HepG2 (cell line): ENCODE data around the gene GPS1. TPM values are rescaled to one million over a fixed set of nuclear protein-coding genes. Genes with fewer than 3 reads are reported as not detected.
A peak's percentile ranks its signal among the peaks of the same experiment; 100 is the strongest.

Experiments used
- ATAC-seq: fragments of 200-7000 bp; cut with Tn5 transposase; 3 replicates; pipeline ENCODE4 v1.9.1; 2020; ENCODE audit warnings: mild to moderate bottlenecking, moderate library complexity
- BruUV-seq: library from RNA; stranded (reverse); fragments of 400-500 nt; replicated peaks from 2 replicates; lab custom pipeline; 2021; lab: Mats Ljungman, UMichigan
- CTCF ChIA-PET: fragments of 300-600 bp; formaldehyde crosslinking; extraction: SDS; loops from one replicate; lab custom pipeline; 2021; ENCODE audit warnings: low total read pairs, inconsistent platforms, low intra/inter-chr PET ratio; lab: Yijun Ruan, JAX
- POLR2A ChIA-PET: fragments of 350-600 bp; sonication (Branson Sonifier 250); formaldehyde crosslinking; loops from one replicate; lab custom pipeline; 2020; ENCODE audit warnings: antibody characterized with exemption, inconsistent platforms; lab: Yijun Ruan, JAX
- DNase-seq: peaks from one replicate; pipeline ENCODE4 v3.0.0-alpha.2; 2015; ENCODE audit warnings: low spot score
- FAIRE-seq: peaks from 3 replicates; lab custom pipeline; 2011; peaks lifted over from hg19 to GRCh38; lab: Jason Lieb, UNC
- H2AFZ ChIP-seq: one replicate; pipeline ENCODE4 v1.6.1; 2011; ENCODE audit warnings: low read length, inconsistent platforms
- H3K27ac ChIP-seq: fragments of 300-600 bp; 3 replicates; pipeline ENCODE4 v1.8.0; 2011; ENCODE audit warnings: mixed run types, mild to moderate bottlenecking, mixed read lengths, low read length, inconsistent platforms; ENCODE audit not compliant: insufficient read depth; ENCODE audit errors: extremely low read length
- H3K27me3 ChIP-seq, 2 experiments: fragments of 200-600 bp in 1 of 2; 2 replicates in 1 of 2; 3 replicates in 1 of 2; pipeline versions ENCODE4 v1.6.0 to v1.8.0; 2011; ENCODE audit warnings: low read length in 2 of 2, mild to moderate bottlenecking in 2 of 2, moderate library complexity in 2 of 2, inconsistent platforms in 1 of 2; ENCODE audit not compliant: insufficient read depth in 2 of 2, control insufficient read depth in 1 of 2
- H3K36me3 ChIP-seq, 2 experiments: fragments of 200-600 bp in 1 of 2; replicated peaks in 1 of 2; 2 replicates in 1 of 2; 3 replicates in 1 of 2; pipeline versions ENCODE4 v1.5.1 to v1.8.0; 2011; ENCODE audit warnings: low read length in 2 of 2, inconsistent platforms in 1 of 2; ENCODE audit not compliant: insufficient read depth in 2 of 2, control insufficient read depth in 1 of 2
- H3K4me1 ChIP-seq: 2 replicates; pipeline ENCODE4 v1.5.1; 2012; ENCODE audit warnings: low read length, inconsistent platforms; ENCODE audit not compliant: insufficient read depth
- H3K4me2 ChIP-seq: 2 replicates; pipeline ENCODE4 v1.6.0; 2011; ENCODE audit warnings: low read depth, low read length, inconsistent platforms
- H3K4me3 ChIP-seq, 3 experiments: fragments of 200-600 bp in 1 of 3; sonication (generic), shearing (Covaris generic) in 1 of 3; replicated peaks in 1 of 3; 2 replicates each; pipeline ENCODE4 v1.5.1; 2011 to 2016; ENCODE audit warnings: low read length in 3 of 3, inconsistent platforms in 2 of 3, low read depth in 2 of 3, mild to moderate bottlenecking in 2 of 3, control low read depth in 1 of 3, mixed read lengths in 1 of 3; ENCODE audit not compliant: insufficient read depth in 1 of 3
- H3K79me2 ChIP-seq: one replicate; pipeline ENCODE4 v1.6.1; 2011; ENCODE audit warnings: low read length, inconsistent platforms; ENCODE audit not compliant: insufficient read depth
- H3K9ac ChIP-seq: 2 replicates; pipeline ENCODE4 v1.6.0; 2011; ENCODE audit warnings: mild to moderate bottlenecking, low read depth, low read length, inconsistent platforms; ENCODE audit not compliant: insufficient read depth
- H3K9me3 ChIP-seq: 2 replicates; pipeline ENCODE4 v1.5.1; 2012; ENCODE audit warnings: mild to moderate bottlenecking, low read length
- H4K20me1 ChIP-seq: 2 replicates; pipeline ENCODE4 v1.6.0; 2011; ENCODE audit warnings: inconsistent platforms, mild to moderate bottlenecking, low read length, moderate library complexity; ENCODE audit not compliant: insufficient read depth
- ARID5B ChIP-seq: IDR thresholded peaks from 2 replicates; pipeline ENCODE4 v1.4.0; 2020; ENCODE audit warnings: mild to moderate bottlenecking, missing genetic modification reagents
- ARNT ChIP-seq: fragments of 450-650 bp; IDR thresholded peaks from 2 replicates; pipeline ENCODE4 v1.6.1; 2017
- BCL3 ChIP-seq: sonication (generic); formaldehyde crosslinking; IDR thresholded peaks from 2 replicates; pipeline ENCODE4 v1.5.1; 2020; ENCODE audit warnings: mild to moderate bottlenecking, missing genetic modification reagents, moderate library complexity
- CC2D1A ChIP-seq: sonication (generic); formaldehyde crosslinking; IDR thresholded peaks from 2 replicates; pipeline ENCODE4 v1.8.1; 2023; ENCODE audit warnings: mild to moderate bottlenecking, missing genetic modification reagents
- CSRNP2 ChIP-seq: sonication (generic); formaldehyde crosslinking; conservative IDR thresholded peaks from 2 replicates; pipeline ENCODE4 v1.8.0; 2022; ENCODE audit warnings: low read depth, missing genetic modification reagents
- FOXA1 ChIP-seq, 2 experiments: fragments of 450-650 bp in 1 of 2; sonication (generic) in 1 of 2; formaldehyde crosslinking in 1 of 2; IDR thresholded peaks; 2 replicates each; pipeline versions ENCODE4 v1.4.0 to v1.6.1; 2016 to 2020; ENCODE audit warnings: missing genetic modification reagents in 1 of 2
- HNF4G ChIP-seq, 2 experiments: sonication (generic) in 1 of 2; formaldehyde crosslinking in 1 of 2; IDR thresholded peaks; 2 replicates each; pipeline versions ENCODE4 v1.4.0 to v1.6.1; 2011 to 2020; ENCODE audit warnings: borderline replicate concordance in 2 of 2, low read depth in 2 of 2, mild to moderate bottlenecking in 2 of 2, low read length in 1 of 2, missing genetic modification reagents in 1 of 2, moderate library complexity in 1 of 2
- MATR3 ChIP-seq: sonication (generic); formaldehyde crosslinking; IDR thresholded peaks from 2 replicates; pipeline ENCODE4 v1.4.0; 2020; ENCODE audit warnings: missing genetic modification reagents
- MEIS2 ChIP-seq: sonication (generic); formaldehyde crosslinking; IDR thresholded peaks from 2 replicates; pipeline ENCODE4 v1.9.0; 2021; ENCODE audit warnings: mild to moderate bottlenecking, missing genetic modification reagents
- RELA ChIP-seq: sonication (generic); formaldehyde crosslinking; IDR thresholded peaks from 2 replicates; pipeline ENCODE4 v1.4.0; 2020; ENCODE audit warnings: missing genetic modification reagents
- ZNF577 ChIP-seq: sonication (generic); formaldehyde crosslinking; IDR thresholded peaks from 2 replicates; pipeline ENCODE4 v1.4.0; 2020; ENCODE audit warnings: mild to moderate bottlenecking, low read depth, missing genetic modification reagents, borderline replicate concordance
- ZNF776 ChIP-seq: sonication (generic); formaldehyde crosslinking; IDR thresholded peaks from 2 replicates; pipeline ENCODE4 v1.4.0; 2020; ENCODE audit warnings: mild to moderate bottlenecking, missing genetic modification reagents
- whole genome bisulfite sequencing: methylation state at CpG from one replicate; pipeline ENCODE4 v1.1.6; 2017; ENCODE audit warnings: low lambda C conversion rate; 5-methylcytosine and 5-hydroxymethylcytosine counted together
- in situ Hi-C: cut with HindIII; loops from 2 replicates; pipeline ENCODE4 v1.10.0; 2017; ENCODE audit warnings: low pct_unique_long_range_greater_than_20kb; ENCODE audit not compliant: extremely low pct_ligation_motif_present
- intact Hi-C: fragments of 100-400 bp; cut with micrococcal nuclease; formaldehyde crosslinking; loops from one replicate; pipeline ENCODE4 v1.10.0; 2022; ENCODE audit not compliant: unreplicated experiment
- polyA plus RNA-seq, 8 experiments: library from polyadenylated mRNA; depleted of rRNA in 3 of 8; stranded (reverse) in 7 of 8; unstranded in 1 of 8; fragments of >200 nt; fragmentation: Illumina TruSeq in 4 of 8; extraction: Trizol in 4 of 8; gene quantifications; 2 replicates each; pipeline versions ENCODE4 v1.2.1 to v1.2.3, GENCODE V29; 2011 to 2016; ENCODE audit warnings: low read depth in 4 of 8, missing spikeins in 1 of 8, mixed read lengths in 1 of 8; ENCODE audit not compliant: insufficient read depth in 1 of 8
- total RNA-seq, 5 experiments: library from RNA; depleted of rRNA; stranded (reverse); fragments of >200 nt; fragmentation: Illumina TruSeq; extraction: Trizol; gene quantifications; 2 replicates each; pipeline ENCODE4 v1.2.3, GENCODE V29; 2016; ENCODE audit warnings: low read depth in 1 of 5
- TF ChIP-seq, protein P1 (sequence below): sonication (generic); formaldehyde crosslinking; conservative IDR thresholded peaks from 2 replicates; pipeline ENCODE4 v1.4.0; 2020; ENCODE audit warnings: missing genetic modification reagents
- TF ChIP-seq, protein P2 (sequence below): sonication (generic); formaldehyde crosslinking; IDR thresholded peaks from 2 replicates; pipeline ENCODE4 v1.4.0; 2020; ENCODE audit warnings: missing genetic modification reagents

The GPS1 gene
- total and polyA plus RNA-seq, 2 of the 13 experiments (the other 11 are each of a cell fraction or from before 2014, with no cell fraction given) = 124 to 128 TPM

GRCh38 chr17:82053130-82053529 lies 1.4 kb downstream of the GPS1 start:
- no peak for FAIRE-seq
- BruUV-seq = no TSS peak
- no peak overlapping the region for H2AFZ ChIP-seq
- WGBS = 99% methylated on average over 13 of the region's 19 CpGs
- peaks cover 24 to 43% of the 10 kb centered on the region in 2 experiments for H3K36me3 ChIP-seq
- H3K27ac ChIP-seq = no peak overlapping the region
- H3K9me3 ChIP-seq = no peaks in the 10 kb centered on the region
- no peaks in the 10 kb centered on the region; the same call in 1 of the 2 replicates for H4K20me1 ChIP-seq
- H3K4me3 ChIP-seq = peak overlapping the region; percentile 76 to 99 (median 95)
- intact Hi-C loops = loop anchor here (5.0 kb wide), 1 partner anchor 44 kb away; the partner anchor contains the start of gene FASN
- H3K79me2 ChIP-seq = peaks cover 37% of the 10 kb centered on the region
- peaks cover 61% of the 10 kb centered on the region for H3K4me1 ChIP-seq
- no peak for DNase-seq
- ChIA-PET CTCF (no interaction called here), POLR2A (interaction anchor here (1.2 to 3.4 kb wide), 2 partner anchors 13 to 16 kb away, joined by 3 to 33 read pairs; partner anchors contain the start of gene DCXR)
- ATAC-seq = no peak
- no peaks in the 10 kb centered on the region; a peak in 2 of 5 replicates for H3K27me3 ChIP-seq
- peak overlapping the region; percentile 92 for H3K4me2 ChIP-seq
- peak overlapping the region; percentile 94; the same call in 1 of the 2 replicates for H3K9ac ChIP-seq
- in situ Hi-C loops = no loop called here
- TF ChIP-seq CSRNP2 (CRISPR knock-in tag) = no peak
- no peak for TF ChIP-seq RELA (CRISPR knock-in tag)
- TF ChIP-seq FOXA1 (IDR thresholded peaks at IDR 0.05) = no peak
- TF ChIP-seq FOXA1 (CRISPR knock-in tag; IDR thresholded peaks at IDR 0.05) = no peak
- no peak for TF ChIP-seq CC2D1A (CRISPR knock-in tag)
- TF ChIP-seq, protein P1, sequence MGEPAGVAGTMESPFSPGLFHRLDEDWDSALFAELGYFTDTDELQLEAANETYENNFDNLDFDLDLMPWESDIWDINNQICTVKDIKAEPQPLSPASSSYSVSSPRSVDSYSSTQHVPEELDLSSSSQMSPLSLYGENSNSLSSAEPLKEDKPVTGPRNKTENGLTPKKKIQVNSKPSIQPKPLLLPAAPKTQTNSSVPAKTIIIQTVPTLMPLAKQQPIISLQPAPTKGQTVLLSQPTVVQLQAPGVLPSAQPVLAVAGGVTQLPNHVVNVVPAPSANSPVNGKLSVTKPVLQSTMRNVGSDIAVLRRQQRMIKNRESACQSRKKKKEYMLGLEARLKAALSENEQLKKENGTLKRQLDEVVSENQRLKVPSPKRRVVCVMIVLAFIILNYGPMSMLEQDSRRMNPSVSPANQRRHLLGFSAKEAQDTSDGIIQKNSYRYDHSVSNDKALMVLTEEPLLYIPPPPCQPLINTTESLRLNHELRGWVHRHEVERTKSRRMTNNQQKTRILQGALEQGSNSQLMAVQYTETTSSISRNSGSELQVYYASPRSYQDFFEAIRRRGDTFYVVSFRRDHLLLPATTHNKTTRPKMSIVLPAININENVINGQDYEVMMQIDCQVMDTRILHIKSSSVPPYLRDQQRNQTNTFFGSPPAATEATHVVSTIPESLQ (CRISPR knock-in tag) = no peak
- TF ChIP-seq ZNF577 (CRISPR knock-in tag) = no peak
- TF ChIP-seq MATR3 (CRISPR knock-in tag) = no peak
- no peak for TF ChIP-seq ARID5B (CRISPR knock-in tag)
- TF ChIP-seq, protein P2, sequence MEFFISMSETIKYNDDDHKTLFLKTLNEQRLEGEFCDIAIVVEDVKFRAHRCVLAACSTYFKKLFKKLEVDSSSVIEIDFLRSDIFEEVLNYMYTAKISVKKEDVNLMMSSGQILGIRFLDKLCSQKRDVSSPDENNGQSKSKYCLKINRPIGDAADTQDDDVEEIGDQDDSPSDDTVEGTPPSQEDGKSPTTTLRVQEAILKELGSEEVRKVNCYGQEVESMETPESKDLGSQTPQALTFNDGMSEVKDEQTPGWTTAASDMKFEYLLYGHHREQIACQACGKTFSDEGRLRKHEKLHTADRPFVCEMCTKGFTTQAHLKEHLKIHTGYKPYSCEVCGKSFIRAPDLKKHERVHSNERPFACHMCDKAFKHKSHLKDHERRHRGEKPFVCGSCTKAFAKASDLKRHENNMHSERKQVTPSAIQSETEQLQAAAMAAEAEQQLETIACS (CRISPR knock-in tag) = no peak
- TF ChIP-seq ARNT = no peak
- TF ChIP-seq ZNF776 (CRISPR knock-in tag) = no peak
- TF ChIP-seq HNF4G (IDR thresholded peaks at IDR 0.05; ENCODE audit: borderline replicate concordance, low read depth, low read length) = no peak
- no peak for TF ChIP-seq HNF4G (CRISPR knock-in tag; IDR thresholded peaks at IDR 0.05; ENCODE audit: borderline replicate concordance, low read depth)
- no peak for TF ChIP-seq BCL3 (CRISPR knock-in tag)
- TF ChIP-seq MEIS2 = no peak
